ENCODE data around the gene DSCAML1.

The DSCAML1 gene

DNA sequence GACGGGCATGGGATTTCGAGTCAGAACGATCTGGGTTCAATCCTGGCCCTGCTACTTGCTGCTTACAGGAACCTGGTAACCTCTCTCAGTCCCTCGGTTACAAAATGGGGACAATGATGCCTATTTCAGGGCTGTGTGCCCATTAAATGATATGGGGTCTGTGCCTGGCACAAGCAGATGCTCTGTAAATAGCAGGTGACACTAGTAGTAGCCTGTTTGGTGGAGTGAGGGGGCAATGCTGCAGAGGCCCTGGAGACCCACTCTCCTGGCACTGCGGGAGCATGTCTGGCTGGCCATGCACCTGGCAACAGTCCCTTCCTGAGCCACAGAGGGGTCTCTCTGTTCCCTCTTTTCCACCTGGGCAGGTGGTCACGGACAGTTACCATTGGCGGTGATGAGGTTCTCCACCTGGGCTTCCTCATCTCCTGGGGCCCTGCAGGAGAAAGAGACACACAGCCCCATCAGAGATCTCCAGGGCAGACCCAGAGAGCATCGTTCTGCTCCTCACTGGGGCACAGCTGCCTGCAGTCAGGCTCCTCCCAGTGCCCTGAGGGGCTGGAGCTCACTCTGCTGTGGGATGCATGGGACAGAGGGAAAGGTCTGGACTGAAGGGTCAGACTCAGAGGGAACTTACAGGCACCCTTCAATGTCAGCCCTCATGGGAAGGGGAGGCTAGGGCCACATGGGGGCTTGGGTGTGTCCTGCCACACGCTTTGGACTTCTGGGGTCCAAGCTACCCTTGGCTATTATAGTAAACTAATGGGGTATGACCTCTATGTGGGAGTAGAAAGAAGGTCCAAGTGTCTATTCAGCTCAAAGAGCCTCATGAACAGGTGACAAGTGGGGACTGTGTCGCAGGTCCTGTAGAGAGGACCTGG lies 43.2 kb upstream of the DSCAML1 start:
- TF ChIP-seq, protein P1, sequence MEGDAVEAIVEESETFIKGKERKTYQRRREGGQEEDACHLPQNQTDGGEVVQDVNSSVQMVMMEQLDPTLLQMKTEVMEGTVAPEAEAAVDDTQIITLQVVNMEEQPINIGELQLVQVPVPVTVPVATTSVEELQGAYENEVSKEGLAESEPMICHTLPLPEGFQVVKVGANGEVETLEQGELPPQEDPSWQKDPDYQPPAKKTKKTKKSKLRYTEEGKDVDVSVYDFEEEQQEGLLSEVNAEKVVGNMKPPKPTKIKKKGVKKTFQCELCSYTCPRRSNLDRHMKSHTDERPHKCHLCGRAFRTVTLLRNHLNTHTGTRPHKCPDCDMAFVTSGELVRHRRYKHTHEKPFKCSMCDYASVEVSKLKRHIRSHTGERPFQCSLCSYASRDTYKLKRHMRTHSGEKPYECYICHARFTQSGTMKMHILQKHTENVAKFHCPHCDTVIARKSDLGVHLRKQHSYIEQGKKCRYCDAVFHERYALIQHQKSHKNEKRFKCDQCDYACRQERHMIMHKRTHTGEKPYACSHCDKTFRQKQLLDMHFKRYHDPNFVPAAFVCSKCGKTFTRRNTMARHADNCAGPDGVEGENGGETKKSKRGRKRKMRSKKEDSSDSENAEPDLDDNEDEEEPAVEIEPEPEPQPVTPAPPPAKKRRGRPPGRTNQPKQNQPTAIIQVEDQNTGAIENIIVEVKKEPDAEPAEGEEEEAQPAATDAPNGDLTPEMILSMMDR (IDR thresholded peaks at IDR 0.05; ENCODE audit: low read depth, low read length), result no peak
- DNase-seq, result no peak
- Histone ChIP-seq H3K27me3 (ENCODE audit: insufficient read depth, low read depth, severe bottlenecking) (no peaks in the 10 kb centered on the region), H3K36me3 (no peaks in the 10 kb centered on the region; the same call in 1 of the 2 replicates), H3K9me3 (ENCODE audit: severe bottlenecking) (no peaks in the 10 kb centered on the region), H3K4me3 (ENCODE audit: low read depth, low read length) (no peak overlapping the region), H3K27ac (no peak overlapping the region)

DNA sequence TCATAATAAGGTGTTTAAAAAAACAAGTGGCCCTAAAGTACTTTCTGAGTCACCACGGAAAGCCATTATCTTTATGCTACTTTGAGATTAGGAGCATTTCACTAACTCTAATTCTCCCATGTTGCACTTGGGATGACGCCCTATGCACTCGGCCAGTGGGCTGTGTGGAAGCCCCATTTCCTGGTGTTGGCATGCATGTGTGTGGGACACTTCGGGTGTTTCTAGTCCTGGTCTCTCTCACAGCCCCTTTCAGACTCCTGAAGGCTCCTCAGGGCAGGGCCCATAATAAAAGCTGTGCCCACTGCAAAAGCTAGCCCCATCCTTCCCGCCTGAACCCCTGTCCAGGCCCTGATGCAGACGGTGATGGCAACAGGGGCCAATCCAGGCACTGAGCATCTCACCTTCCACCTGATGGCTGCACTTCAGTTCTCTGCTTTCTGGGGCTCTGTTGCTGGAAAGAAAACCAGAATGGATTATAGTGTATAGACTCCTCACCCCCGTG lies 42.4 kb upstream of the DSCAML1 start:
- no peaks in the 10 kb centered on the region for H3K27me3 ChIP-seq (ENCODE audit: insufficient read depth, low read depth, severe bottlenecking)
- DNase-seq, result no peak
- H3K9me3 ChIP-seq (ENCODE audit: severe bottlenecking), result no peaks in the 10 kb centered on the region
- H3K36me3 ChIP-seq, result no peaks in the 10 kb centered on the region; the same call in 1 of the 2 replicates
- TF ChIP-seq, protein P1 (IDR thresholded peaks at IDR 0.05; ENCODE audit: low read depth, low read length), result no peak
- H3K27ac ChIP-seq, result no peak overlapping the region
- H3K4me3 ChIP-seq (ENCODE audit: low read depth, low read length), result no peak overlapping the region

DNA sequence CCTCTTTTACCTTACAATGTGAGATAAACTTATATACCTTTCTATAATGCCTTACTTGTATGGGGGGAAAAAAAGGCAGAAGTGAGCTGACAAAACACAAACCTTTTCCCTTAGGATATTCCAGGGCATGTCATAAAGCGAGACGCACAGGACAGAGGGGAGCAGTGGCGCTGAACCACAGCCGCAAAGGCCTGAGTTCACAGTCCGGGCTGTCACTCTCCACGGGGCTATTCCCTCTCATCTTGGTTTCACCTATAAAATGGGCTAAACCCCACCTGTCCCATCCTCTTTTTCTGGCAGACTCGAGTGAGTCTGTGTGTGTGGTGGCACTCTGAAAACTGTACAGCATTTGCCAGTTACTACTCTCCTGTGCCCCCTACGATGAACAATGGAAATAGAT lies 41.9 kb upstream of the DSCAML1 start:
- no peak for DNase-seq

DNA sequence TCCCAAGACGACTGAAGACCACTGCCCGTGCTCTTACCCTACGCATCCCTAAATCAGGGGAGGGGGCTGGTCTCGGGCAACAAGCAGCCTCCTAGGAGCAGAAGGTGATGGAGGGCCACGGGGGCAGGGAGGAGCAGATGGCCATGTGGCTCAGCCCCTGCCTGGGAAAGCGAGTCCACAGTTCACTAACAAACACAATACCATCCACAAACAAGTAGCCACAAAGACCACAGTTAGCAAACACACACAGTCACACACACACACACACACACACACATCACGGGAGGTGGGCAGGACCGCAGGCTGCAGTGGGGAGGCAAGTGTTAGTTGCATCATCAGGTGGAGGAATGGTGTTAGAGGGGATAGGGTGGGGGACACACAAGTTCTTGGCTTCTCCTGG lies 40.8 kb upstream of the DSCAML1 start:
- TF ChIP-seq, protein P1 (IDR thresholded peaks at IDR 0.05; ENCODE audit: low read depth, low read length), result no peak
- Histone ChIP-seq H3K36me3 (no peaks in the 10 kb centered on the region; the same call in 1 of the 2 replicates), H3K27me3 (ENCODE audit: insufficient read depth, low read depth, severe bottlenecking) (no peaks in the 10 kb centered on the region), H3K27ac (no peak overlapping the region), H3K4me3 (ENCODE audit: low read depth, low read length) (no peak overlapping the region), H3K9me3 (ENCODE audit: severe bottlenecking) (no peaks in the 10 kb centered on the region)
- no peak for DNase-seq

More for the DNA sequence above, 41.9 kb upstream of the DSCAML1 start:
- Histone ChIP-seq H3K36me3 (no peaks in the 10 kb centered on the region; the same call in 1 of the 2 replicates), H3K4me3 (ENCODE audit: low read depth, low read length) (no peak overlapping the region), H3K9me3 (ENCODE audit: severe bottlenecking) (no peaks in the 10 kb centered on the region), H3K27me3 (ENCODE audit: insufficient read depth, low read depth, severe bottlenecking) (no peaks in the 10 kb centered on the region), H3K27ac (no peak overlapping the region)
- TF ChIP-seq, protein P1 (IDR thresholded peaks at IDR 0.05; ENCODE audit: low read depth, low read length), result no peak

DNA sequence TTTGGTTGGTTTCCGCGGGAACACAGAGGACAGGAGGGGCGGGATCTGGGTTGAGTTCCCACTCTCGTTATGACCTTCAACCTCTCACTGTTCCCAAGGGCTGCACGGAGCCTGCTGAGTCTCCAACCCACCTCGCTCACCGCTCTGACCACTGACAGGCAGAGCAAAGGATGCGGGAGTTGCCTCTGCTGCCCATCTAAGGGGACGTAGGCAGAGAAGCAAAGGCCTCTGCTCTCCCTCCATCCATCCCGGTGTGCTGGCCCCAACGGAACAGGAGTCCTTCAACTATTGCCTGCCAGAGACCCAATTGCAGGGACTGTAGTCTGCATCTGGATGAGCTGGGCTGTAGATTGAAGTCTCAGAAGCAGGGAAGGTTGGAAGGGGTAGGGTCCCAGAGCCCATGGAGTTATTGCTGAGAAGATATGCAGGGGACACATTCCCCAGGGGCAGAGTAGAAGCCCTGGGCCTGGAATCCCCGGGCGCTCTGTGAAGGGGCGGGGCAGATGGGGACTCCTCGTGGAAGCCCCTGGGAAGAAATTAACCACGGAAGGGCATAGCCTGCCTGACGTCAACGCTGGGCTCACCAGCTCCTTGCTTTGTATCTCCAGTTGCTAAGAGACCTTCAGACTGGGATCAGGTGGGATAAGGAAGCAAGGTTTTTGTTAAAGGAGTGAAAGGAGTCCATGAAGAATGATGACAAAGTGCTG lies 40.2 kb upstream of the DSCAML1 start:
- DNase-seq, result no peak
- Histone ChIP-seq H3K27ac (no peak overlapping the region), H3K36me3 (no peaks in the 10 kb centered on the region; the same call in 1 of the 2 replicates), H3K4me3 (ENCODE audit: low read depth, low read length) (no peak overlapping the region), H3K9me3 (ENCODE audit: severe bottlenecking) (no peaks in the 10 kb centered on the region), H3K27me3 (ENCODE audit: insufficient read depth, low read depth, severe bottlenecking) (no peaks in the 10 kb centered on the region)
- TF ChIP-seq, protein P1 (IDR thresholded peaks at IDR 0.05; ENCODE audit: low read depth, low read length), result no peak

Measured in WERI-Rb-1 (cell line).